ENCODE data around the gene SLC25A13. TPM values are rescaled to one million over a fixed set of nuclear protein-coding genes. Genes with fewer than 3 reads are reported as not detected.

Gene SLC25A13
- total RNA-seq, 1 experiment from 2014 or later: 19.5 TPM

GRCh38 chr7:96199421-96199820 is 122.5 kb downstream of the SLC25A13 start:
- Histone ChIP-seq H3K4me2 (ENCODE audit: low read length) (no peak overlapping the region), H2AFZ (ENCODE audit: low read length) (no peak overlapping the region), H3K4me3 (ENCODE audit: low read length) (no peak overlapping the region), H3F3A (ENCODE audit: low read length, unreplicated experiment) (no peaks in the 10 kb centered on the region), H3K9me2 (replicated peaks; ENCODE audit: low read length) (no peaks in the 10 kb centered on the region), H4K20me1 (ENCODE audit: low read length) (no peaks in the 10 kb centered on the region), H3K27me3 (ENCODE audit: low read length) (no peaks in the 10 kb centered on the region), H3K79me2 (ENCODE audit: low read length) (no peaks in the 10 kb centered on the region), H3K4me1 (ENCODE audit: insufficient read depth, low read length) (peaks cover 8% of the 10 kb centered on the region), H3K27ac (ENCODE audit: low read length) (no peak overlapping the region), H3K9ac (ENCODE audit: low read length) (no peak overlapping the region), H3K36me3 (ENCODE audit: low read depth, low read length) (no peaks in the 10 kb centered on the region), H3K9me3 (ENCODE audit: low read length) (no peaks in the 10 kb centered on the region)
- POLR2A ChIA-PET (ENCODE audit: unreplicated experiment): no interaction called here
- peak; percentile 71 for ATAC-seq
- peak; percentile 7 for DNase-seq
- BruUV-seq (replicated peaks): no TSS peak
- TF ChIP-seq EZH2 (IDR thresholded peaks at IDR 0.05; ENCODE audit: low read length, unreplicated experiment): no peak
- TF ChIP-seq EZH2phosphoT487 (IDR thresholded peaks at IDR 0.05; ENCODE audit: borderline replicate concordance, low read length): no peak
- TF ChIP-seq CTCF (conservative IDR thresholded peaks at IDR 0.05; ENCODE audit: low read depth, low read length): no peak
- intact Hi-C loops (cut with micrococcal nuclease): no loop called here
- CTCF ChIA-PET: no interaction called here

- no peak for ATAC-seq
These were observed 123.8 kb downstream of the SLC25A13 start for GRCh38 chr7:96198047-96198636.

More at GRCh38 chr7:96198047-96198636, 123.8 kb downstream of the SLC25A13 start:
- Histone ChIP-seq H4K20me1 (ENCODE audit: low read length) (no peaks in the 10 kb centered on the region), H3K4me3 (ENCODE audit: low read length) (no peak overlapping the region), H3K9me3 (ENCODE audit: low read length) (no peaks in the 10 kb centered on the region), H3K36me3 (ENCODE audit: low read depth, low read length) (no peaks in the 10 kb centered on the region), H3F3A (ENCODE audit: low read length, unreplicated experiment) (no peaks in the 10 kb centered on the region), H3K9ac (ENCODE audit: low read length) (no peak overlapping the region), H3K27me3 (ENCODE audit: low read length) (no peaks in the 10 kb centered on the region), H3K79me2 (ENCODE audit: low read length) (no peaks in the 10 kb centered on the region), H3K27ac (ENCODE audit: low read length) (no peak overlapping the region), H3K9me2 (replicated peaks; ENCODE audit: low read length) (no peaks in the 10 kb centered on the region), H3K4me1 (ENCODE audit: insufficient read depth, low read length) (no peaks in the 10 kb centered on the region), H3K4me2 (ENCODE audit: low read length) (no peak overlapping the region), H2AFZ (ENCODE audit: low read length) (no peak overlapping the region)
- peak; percentile 30; the same call in 1 of the 2 replicates for TF ChIP-seq CTCF (conservative IDR thresholded peaks at IDR 0.05; ENCODE audit: low read depth, low read length)
- TF ChIP-seq EZH2 (IDR thresholded peaks at IDR 0.05; ENCODE audit: low read length, unreplicated experiment): no peak
- no peak for TF ChIP-seq EZH2phosphoT487 (IDR thresholded peaks at IDR 0.05; ENCODE audit: borderline replicate concordance, low read length)
- no TSS peak for BruUV-seq (replicated peaks)
- DNase-seq: no peak
- intact Hi-C loops (cut with micrococcal nuclease): no loop called here
- POLR2A ChIA-PET (ENCODE audit: unreplicated experiment): no interaction called here
- CTCF ChIA-PET: no interaction called here
